Stimulated activated naive CD8-positive, alpha-beta T cell treated with anti-CD3 and anti-CD28 coated beads, Interleukin-15, amount 100 ng/mL, for 72 hours (primary cell): ENCODE results near the gene OPA3.
"Not testable (repeated sequence)": the region's sequence is repeated elsewhere in the genome, so short reads cannot be mapped to it uniquely, and the experiment has no call there.

Source experiments
- ATAC-seq: fragments of 150-1000 bp; cut with Tn5 transposase; 2 replicates; pipeline ENCODE4 v1.10.0; 2021; ENCODE audit warnings: mild to moderate bottlenecking, moderate library complexity
- DNase-seq, 2 donors: peaks; one replicate each; pipeline ENCODE4 v3.0.0; 2021 to 2022
- H3K27ac Mint-ChIP-seq, 2 donors: one replicate each; pipeline ENCODE4 v1.8.0; 2022; ENCODE audit warnings: mild to moderate bottlenecking in 2 of 2, mixed read lengths in 2 of 2, moderate library complexity in 2 of 2
- H3K27me3 Mint-ChIP-seq: one replicate; pipeline ENCODE4 v1.8.0; 2022; ENCODE audit warnings: mixed read lengths
- H3K4me1 Mint-ChIP-seq: one replicate; pipeline ENCODE4 v1.8.0; 2022; ENCODE audit warnings: mild to moderate bottlenecking, mixed read lengths
- H3K4me3 Mint-ChIP-seq, 2 donors: one replicate each; pipeline ENCODE4 v1.8.0; 2022; ENCODE audit warnings: mild to moderate bottlenecking in 2 of 2, mixed read lengths in 2 of 2, moderate library complexity in 1 of 2
- H3K9me3 Mint-ChIP-seq, 2 donors: one replicate each; pipeline ENCODE4 v1.8.0; 2022; ENCODE audit warnings: mixed read lengths in 2 of 2

The OPA3 gene

GRCh38 chr19:45584332-45585157, at the start of gene OPA3:
TSS of gene OPA3 (minus strand) at chr19:45584802. CDS start at chr19:45584764, 38 bp downstream.
- Mint-ChIP-seq H3K4me3 (peak within 1 kb of the TSS; percentile 86 to 91), H3K27me3 (peaks cover 7% of the 10 kb centered on the region), H3K4me1 (peaks cover 34% of the 10 kb centered on the region), H3K27ac (peak within 1 kb of the TSS; percentile 97), H3K9me3 (no peaks in the 10 kb centered on the region)
- DNase-seq (peak; percentile 97 to 99), ATAC-seq (peak; percentile 92)

- Mint-ChIP-seq H3K27me3 (no peaks in the 10 kb centered on the region), H3K9me3 (no peaks in the 10 kb centered on the region), H3K4me3 (no peak overlapping the region), H3K27ac (peak overlapping the region in 1 of 2 donors; percentile 93), H3K4me1 (peaks cover 26% of the 10 kb centered on the region)
- peak in 1 of 2 donors; percentile 51 for DNase-seq
- no peak for ATAC-seq
Measured at GRCh38 chr19:45632468-45633196, 48.0 kb upstream of the OPA3 start.

GRCh38 chr19:45630463-45630862, 45.9 kb upstream of the OPA3 start:
- H3K27me3 Mint-ChIP-seq, result no peaks in the 10 kb centered on the region
- peak overlapping the region in 1 of 2 donors; percentile 93 for H3K27ac Mint-ChIP-seq
- peak in 1 of 2 donors; percentile 73 for DNase-seq
- no peaks in the 10 kb centered on the region for H3K9me3 Mint-ChIP-seq
- peak; percentile 96 for ATAC-seq
- peak overlapping the region in 1 of 2 donors; percentile 49 for H3K4me3 Mint-ChIP-seq
- H3K4me1 Mint-ChIP-seq, result peaks cover 31% of the 10 kb centered on the region

- H3K27ac Mint-ChIP-seq, result peak overlapping the region; percentile 85 to 93
- ATAC-seq (peak; percentile 52), DNase-seq (peak in 1 of 2 donors; percentile 39)
- no peaks in the 10 kb centered on the region for H3K9me3 Mint-ChIP-seq
- H3K4me3 Mint-ChIP-seq, result peak overlapping the region; percentile 33 to 72
- no peaks in the 10 kb centered on the region for H3K27me3 Mint-ChIP-seq
- peaks cover 38% of the 10 kb centered on the region for H3K4me1 Mint-ChIP-seq
Measured at GRCh38 chr19:45629704-45630103, 45.1 kb upstream of the OPA3 start.

- H3K9me3 Mint-ChIP-seq, result not testable (repeated sequence)
Measured at GRCh38 chr19:45628219-45628618, 43.6 kb upstream of the OPA3 start.

GRCh38 chr19:45623984-45624383, 39.4 kb upstream of the OPA3 start:
- Mint-ChIP-seq H3K27ac (peak overlapping the region in 1 of 2 donors; percentile 79), H3K9me3 (peaks cover 0 to 4% of the 10 kb centered on the region in 2 donors), H3K4me3 (no peak overlapping the region), H3K27me3 (no peaks in the 10 kb centered on the region), H3K4me1 (peaks cover 14% of the 10 kb centered on the region)
- DNase-seq, result no peak
- ATAC-seq, result no peak

More at GRCh38 chr19:45628219-45628618, 43.6 kb upstream of the OPA3 start:
- not testable (repeated sequence) for H3K4me3 Mint-ChIP-seq, DNase-seq, ATAC-seq, H3K27me3 Mint-ChIP-seq
- Mint-ChIP-seq H3K4me1 (peaks cover 39% of the 10 kb centered on the region), H3K27ac (peak overlapping the region in 1 of 2 donors; percentile 69)

- H3K9me3 Mint-ChIP-seq, result peaks cover 0 to 4% of the 10 kb centered on the region in 2 donors
- no peak overlapping the region for H3K4me3 Mint-ChIP-seq
- H3K27ac Mint-ChIP-seq, result no peak overlapping the region
- H3K27me3 Mint-ChIP-seq, result no peaks in the 10 kb centered on the region
- peaks cover 14% of the 10 kb centered on the region for H3K4me1 Mint-ChIP-seq
- ATAC-seq, result no peak
- no peak for DNase-seq
Measured at GRCh38 chr19:45621976-45622503, 37.4 kb upstream of the OPA3 start.

- H3K9me3 Mint-ChIP-seq, result peaks cover 0 to 4% of the 10 kb centered on the region in 2 donors
- H3K4me1 Mint-ChIP-seq, result peaks cover 18% of the 10 kb centered on the region
- no peak overlapping the region for H3K27ac Mint-ChIP-seq
- no peak overlapping the region for H3K4me3 Mint-ChIP-seq
- no peaks in the 10 kb centered on the region for H3K27me3 Mint-ChIP-seq
- peak; percentile 39 for ATAC-seq
- DNase-seq, result no peak
Measured at GRCh38 chr19:45621389-45621788, 36.8 kb upstream of the OPA3 start.

- ATAC-seq (no peak), DNase-seq (no peak)
- H3K9me3 Mint-ChIP-seq, result no peaks in the 10 kb centered on the region
- H3K4me3 Mint-ChIP-seq, result no peak overlapping the region
- peaks cover 31% of the 10 kb centered on the region for H3K4me1 Mint-ChIP-seq
- no peaks in the 10 kb centered on the region for H3K27me3 Mint-ChIP-seq
- H3K27ac Mint-ChIP-seq, result no peak overlapping the region
Measured at GRCh38 chr19:45616704-45617017, 32.1 kb upstream of the OPA3 start.

GRCh38 chr19:45615795-45616703, 31.4 kb upstream of the OPA3 start:
- DNase-seq, result peak; percentile 74 to 78
- Mint-ChIP-seq H3K27me3 (no peaks in the 10 kb centered on the region), H3K27ac (peak overlapping the region in 1 of 2 donors; percentile 33), H3K4me3 (no peak overlapping the region), H3K4me1 (peaks cover 31% of the 10 kb centered on the region), H3K9me3 (no peaks in the 10 kb centered on the region)
- ATAC-seq, result peak; percentile 66

- H3K9me3 Mint-ChIP-seq, ATAC-seq, H3K27ac Mint-ChIP-seq, H3K27me3 Mint-ChIP-seq, DNase-seq: not testable (repeated sequence)
- Mint-ChIP-seq H3K4me3 (peak overlapping the region in 1 of 2 donors; percentile 60), H3K4me1 (peaks cover 31% of the 10 kb centered on the region)
Measured at GRCh38 chr19:45615056-45615455, 30.5 kb upstream of the OPA3 start.

GRCh38 chr19:45613926-45614725, 29.5 kb upstream of the OPA3 start:
- DNase-seq (peak in 1 of 2 donors; percentile 66), ATAC-seq (peak; percentile 95)
- Mint-ChIP-seq H3K4me3 (peak overlapping the region; percentile 52 to 60), H3K27ac (peak overlapping the region; percentile 94 to 95), H3K4me1 (peaks cover 31% of the 10 kb centered on the region), H3K27me3 (no peaks in the 10 kb centered on the region), H3K9me3 (peaks cover 7 to 8% of the 10 kb centered on the region in 2 donors)

- DNase-seq, result no peak
- ATAC-seq, result no peak
- Mint-ChIP-seq H3K4me3 (no peak overlapping the region), H3K27ac (peak overlapping the region in 1 of 2 donors; percentile 50), H3K4me1 (peaks cover 18% of the 10 kb centered on the region), H3K9me3 (peaks cover 12 to 13% of the 10 kb centered on the region in 2 donors), H3K27me3 (no peaks in the 10 kb centered on the region)
Measured at GRCh38 chr19:45608948-45609347, 24.3 kb upstream of the OPA3 start.
